Cardiac fibroblast (primary cell): ENCODE results near the gene ARHGAP6.

Source experiments
- DNase-seq, 2 donors: peaks; one replicate each; pipeline versions ENCODE4 v3.0.0 to v3.0.0-alpha.2; 2010; ENCODE audit warnings: low read depth in 2 of 2
- H3K4me3 ChIP-seq, 2 donors: replicated peaks in 1 of 2; 1 replicate in 1 of 2; 2 replicates in 1 of 2; pipeline ENCODE4 v1.5.1; 2011; ENCODE audit warnings: low read depth in 2 of 2, low read length in 2 of 2, mild to moderate bottlenecking in 2 of 2, moderate library complexity in 1 of 2
- TF ChIP-seq, protein P1 (sequence below): IDR thresholded peaks from one replicate; pipeline ENCODE4 v1.5.1; 2011; ENCODE audit warnings: low read depth, mild to moderate bottlenecking, low read length, inconsistent platforms

ARHGAP6 gene

DNA sequence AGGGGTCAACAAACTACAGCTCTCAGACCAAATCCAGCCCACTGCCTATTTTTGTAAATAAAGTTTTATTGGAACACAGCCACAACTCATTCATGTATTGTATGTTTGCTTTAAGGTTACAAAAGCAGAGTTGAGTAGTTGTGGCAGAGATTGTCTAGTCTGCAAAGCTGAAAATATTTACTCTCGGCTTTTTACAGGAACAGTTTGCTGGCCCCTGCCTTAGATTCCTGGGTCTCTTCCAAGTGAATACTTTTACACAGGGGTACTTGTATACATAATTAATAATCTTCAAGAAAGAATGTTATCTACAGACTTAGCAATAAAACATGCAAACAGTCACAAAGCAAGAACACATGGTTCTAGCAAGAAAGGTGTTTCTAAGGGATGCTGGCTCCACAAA, 218.3 kb downstream of the ARHGAP6 start:
- peak in 1 of 2 donors; percentile 51 for DNase-seq
- no peak overlapping the region for H3K4me3 ChIP-seq
- TF ChIP-seq, protein P1, sequence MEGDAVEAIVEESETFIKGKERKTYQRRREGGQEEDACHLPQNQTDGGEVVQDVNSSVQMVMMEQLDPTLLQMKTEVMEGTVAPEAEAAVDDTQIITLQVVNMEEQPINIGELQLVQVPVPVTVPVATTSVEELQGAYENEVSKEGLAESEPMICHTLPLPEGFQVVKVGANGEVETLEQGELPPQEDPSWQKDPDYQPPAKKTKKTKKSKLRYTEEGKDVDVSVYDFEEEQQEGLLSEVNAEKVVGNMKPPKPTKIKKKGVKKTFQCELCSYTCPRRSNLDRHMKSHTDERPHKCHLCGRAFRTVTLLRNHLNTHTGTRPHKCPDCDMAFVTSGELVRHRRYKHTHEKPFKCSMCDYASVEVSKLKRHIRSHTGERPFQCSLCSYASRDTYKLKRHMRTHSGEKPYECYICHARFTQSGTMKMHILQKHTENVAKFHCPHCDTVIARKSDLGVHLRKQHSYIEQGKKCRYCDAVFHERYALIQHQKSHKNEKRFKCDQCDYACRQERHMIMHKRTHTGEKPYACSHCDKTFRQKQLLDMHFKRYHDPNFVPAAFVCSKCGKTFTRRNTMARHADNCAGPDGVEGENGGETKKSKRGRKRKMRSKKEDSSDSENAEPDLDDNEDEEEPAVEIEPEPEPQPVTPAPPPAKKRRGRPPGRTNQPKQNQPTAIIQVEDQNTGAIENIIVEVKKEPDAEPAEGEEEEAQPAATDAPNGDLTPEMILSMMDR: no peak

DNA sequence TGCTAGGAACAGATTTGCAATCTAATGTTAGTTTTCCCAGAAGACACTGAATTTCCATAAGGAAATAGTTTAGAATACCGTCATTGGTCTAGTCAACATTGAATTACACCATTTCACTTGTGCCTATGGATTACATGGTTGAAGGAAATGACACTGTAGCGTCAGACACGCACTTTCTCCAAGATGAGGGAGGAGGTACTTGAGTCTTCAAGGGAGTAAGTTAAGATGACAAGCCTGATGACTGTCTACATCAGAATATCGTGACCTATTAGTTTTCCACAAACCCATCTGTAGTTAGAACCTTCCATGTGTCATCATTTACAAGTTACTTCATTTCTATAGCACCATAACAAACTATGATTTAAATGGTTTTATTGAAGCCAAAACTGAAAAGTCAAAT, 218.8 kb downstream of the ARHGAP6 start:
- no peak overlapping the region for H3K4me3 ChIP-seq
- peak in 1 of 2 donors; percentile 72 for DNase-seq
- TF ChIP-seq, protein P1: no peak

DNA sequence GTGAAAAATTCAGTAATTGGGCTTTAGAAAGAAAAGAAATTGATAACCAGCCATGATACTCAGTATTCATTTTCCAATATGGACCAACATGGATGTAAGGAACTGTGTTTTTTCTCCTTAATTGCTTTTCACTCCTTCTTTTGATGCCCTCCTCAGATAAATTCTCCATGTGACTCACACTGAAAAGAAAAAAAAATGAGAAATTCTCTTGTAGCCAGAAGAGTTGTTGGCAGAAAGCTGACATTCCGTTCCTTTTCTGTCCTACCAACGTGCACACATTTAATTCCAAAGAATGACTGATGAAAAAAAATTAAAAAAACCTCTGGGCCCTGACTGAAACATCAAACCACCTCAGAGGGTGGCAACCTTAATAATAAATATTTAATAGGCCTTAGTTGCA, 219.4 kb downstream of the ARHGAP6 start:
- DNase-seq: peak; percentile 73 to 83
- no peak overlapping the region for H3K4me3 ChIP-seq
- TF ChIP-seq, protein P1: no peak

DNA sequence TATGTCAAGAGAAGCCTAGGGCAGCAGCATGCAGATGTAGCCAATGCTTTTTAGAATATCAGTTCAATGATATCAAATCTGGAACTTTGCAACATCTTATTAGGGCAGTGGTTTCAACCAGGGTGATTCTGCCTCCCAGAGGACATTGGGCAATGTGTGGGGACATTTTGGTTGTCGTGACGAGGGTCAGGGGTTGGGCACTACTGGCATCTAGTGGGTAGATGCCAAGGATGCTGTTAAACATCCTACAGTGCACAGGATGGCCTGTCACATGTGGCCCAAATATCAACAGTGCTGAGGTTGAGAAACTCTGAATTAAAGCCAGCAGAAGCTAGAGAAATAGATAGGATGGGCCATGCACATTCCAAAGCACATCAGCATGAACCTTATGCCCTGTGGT, 220.2 kb downstream of the ARHGAP6 start:
- H3K4me3 ChIP-seq: no peak overlapping the region
- TF ChIP-seq, protein P1: no peak
- DNase-seq: no peak

DNA sequence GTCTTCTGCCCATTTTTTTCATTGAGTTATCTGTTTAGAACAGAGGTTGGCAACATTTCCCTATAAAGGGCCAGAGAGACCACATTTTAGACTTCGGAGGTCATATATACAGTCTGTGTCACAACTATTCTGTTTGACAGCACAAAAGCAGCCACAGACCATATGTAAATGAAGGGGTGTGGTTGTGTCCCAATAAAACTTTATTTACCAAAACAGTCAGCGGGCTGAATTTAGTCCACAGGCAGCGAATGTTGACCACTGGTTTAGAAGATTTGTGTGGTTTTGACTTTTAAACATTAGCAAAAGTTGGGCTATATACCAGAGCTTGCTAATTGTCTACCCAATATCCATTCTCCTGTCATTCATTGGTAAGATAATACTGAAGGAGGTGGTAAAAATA, 221.7 kb downstream of the ARHGAP6 start:
- no peak overlapping the region for H3K4me3 ChIP-seq
- no peak for DNase-seq
- TF ChIP-seq, protein P1: no peak

DNA sequence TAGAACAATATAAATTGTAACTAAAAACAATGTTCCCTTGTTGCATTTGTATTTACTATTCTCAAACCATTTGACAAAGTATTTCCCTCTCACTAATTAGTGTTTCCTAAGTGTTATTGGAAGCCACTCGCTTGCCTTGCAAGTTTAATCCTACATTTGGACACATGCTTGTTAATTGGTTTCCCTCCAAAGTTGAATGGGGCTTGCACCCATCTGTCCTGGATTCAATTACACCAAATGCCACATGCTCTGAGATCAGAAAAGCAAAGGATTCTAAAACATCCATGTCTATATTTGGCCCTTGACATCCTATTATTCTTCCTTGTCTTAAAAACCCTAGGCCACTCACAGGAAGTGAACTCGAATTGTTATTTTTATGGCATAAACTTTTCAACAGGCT, 225.9 kb downstream of the ARHGAP6 start:
- TF ChIP-seq, protein P1: no peak
- no peak overlapping the region for H3K4me3 ChIP-seq
- DNase-seq: no peak

DNA sequence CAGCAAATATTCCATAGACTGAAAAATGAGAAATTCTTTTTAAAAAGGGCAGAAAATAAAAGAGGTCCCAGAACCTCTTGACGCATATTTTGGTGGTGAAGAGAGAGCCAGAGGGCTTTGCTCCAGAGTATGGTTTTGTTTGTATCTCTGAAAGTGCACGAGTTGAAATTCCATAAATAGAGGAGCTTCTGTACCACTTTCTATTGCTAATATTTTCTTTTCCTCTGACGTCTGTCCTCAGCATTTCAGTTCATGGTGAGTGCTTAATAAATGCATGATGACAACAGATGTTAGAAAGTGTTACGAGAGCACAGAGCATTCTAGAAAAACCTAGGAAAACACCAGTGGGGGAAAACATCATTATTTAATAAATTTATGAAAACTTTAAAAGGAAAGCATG, 227.0 kb downstream of the ARHGAP6 start:
- DNase-seq: peak; percentile 71 to 76
- H3K4me3 ChIP-seq: no peak overlapping the region
- TF ChIP-seq, protein P1: no peak
